ENCODE data around the gene ASPN. TPM values are rescaled to one million over a fixed set of nuclear protein-coding genes. Genes with fewer than 3 reads are reported as not detected.

Gene ASPN
- total RNA-seq, 6 donors from 2014 or later, result 3.2 to 9.6 (median 5.8) TPM; not detected in 1

GRCh38 chr9:92408747-92409478 lies 73.4 kb downstream of the ASPN start:
- Histone ChIP-seq H3K4me1 (peaks cover 0 to 11% (median 6%) of the 10 kb centered on the region in 4 donors), H3K27me3 (no peaks in the 10 kb centered on the region), H3K27ac (no peak overlapping the region), H3K36me3 (no peaks in the 10 kb centered on the region), H3K4me3 (no peak overlapping the region), H3K9me3 (no peaks in the 10 kb centered on the region)
- TF ChIP-seq POLR2A (IDR thresholded peaks at IDR 0.05) (no peak), POLR2AphosphoS5 (IDR thresholded peaks at IDR 0.05) (no peak), EP300 (IDR thresholded peaks at IDR 0.05) (no peak), CTCF (IDR thresholded peaks at IDR 0.05) (no peak)
- DNase-seq (no peak), ATAC-seq (ENCODE audit: low FRiP score in 2 of 2) (no peak)
- 90 to 96% methylated on average over 2 of the region's 2 CpGs for WGBS, 2 donors

DNA sequence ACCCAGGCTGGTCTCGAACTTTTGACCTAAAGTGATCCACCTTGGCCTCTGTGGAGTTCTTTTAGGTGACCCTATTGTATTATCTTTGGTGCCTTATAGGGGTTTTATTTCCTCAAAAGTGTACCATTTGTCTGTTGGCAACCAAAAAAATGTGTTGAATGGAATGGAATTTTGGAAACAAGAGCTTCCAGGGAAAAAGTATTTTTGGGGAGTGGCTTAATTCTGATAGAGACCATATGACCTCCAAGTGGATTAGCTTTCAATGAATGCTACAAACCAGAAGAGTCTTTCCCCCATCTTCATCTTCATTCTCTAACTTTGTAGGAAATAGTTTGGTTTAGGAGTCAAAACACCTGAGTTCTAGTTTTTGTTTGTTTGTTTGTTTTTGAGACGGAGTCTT lies 74.5 kb downstream of the ASPN start:
- ATAC-seq (ENCODE audit: low FRiP score in 2 of 2) (no peak), DNase-seq (no peak)
- Histone ChIP-seq H3K4me3 (no peak overlapping the region), H3K27ac (no peak overlapping the region), H3K9me3 (no peaks in the 10 kb centered on the region), H3K4me1 (peaks cover 0 to 11% (median 6%) of the 10 kb centered on the region in 4 donors), H3K36me3 (no peaks in the 10 kb centered on the region), H3K27me3 (no peaks in the 10 kb centered on the region)
- 90 to 92% methylated on average over 2 of the region's 2 CpGs for WGBS, 2 donors
- TF ChIP-seq POLR2AphosphoS5 (IDR thresholded peaks at IDR 0.05) (no peak), CTCF (IDR thresholded peaks at IDR 0.05) (no peak), EP300 (IDR thresholded peaks at IDR 0.05) (no peak), POLR2A (IDR thresholded peaks at IDR 0.05) (no peak)

DNA sequence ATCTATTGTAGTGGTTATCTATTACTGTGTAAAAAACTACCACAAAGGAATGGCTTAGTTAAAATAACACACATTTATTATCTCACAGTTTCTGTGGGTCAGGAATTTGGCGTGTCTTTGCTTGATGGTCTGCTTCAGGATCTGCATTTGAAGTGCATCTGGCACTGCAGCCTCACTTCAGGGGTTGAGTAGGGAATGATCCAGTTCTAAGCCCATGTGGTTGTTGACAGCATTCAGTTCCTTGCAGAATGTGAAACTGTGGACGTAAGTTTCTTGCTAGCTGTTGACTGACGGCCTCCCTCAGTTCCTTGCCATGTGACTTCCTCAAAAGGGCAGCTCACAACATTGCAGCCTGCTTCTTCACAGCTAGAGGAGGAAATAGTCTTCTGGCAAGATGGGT lies 75.8 kb downstream of the ASPN start:
- 24 to 39% methylated on average over 3 of the region's 3 CpGs for WGBS, 2 donors
- no peaks in the 10 kb centered on the region for H3K27me3 ChIP-seq
- peak in 1 of 2 donors; percentile 63 for DNase-seq
- H3K9me3 ChIP-seq, result no peaks in the 10 kb centered on the region
- no peaks in the 10 kb centered on the region for H3K36me3 ChIP-seq
- no peak overlapping the region for H3K4me3 ChIP-seq
- H3K4me1 ChIP-seq, result peaks cover 0 to 11% (median 6%) of the 10 kb centered on the region in 4 donors
- H3K27ac ChIP-seq, result peak overlapping the region in 2 of 4 donors; percentile 19 to 26
- ATAC-seq (ENCODE audit: low FRiP score in 2 of 2), result peak; percentile 51 to 80
- TF ChIP-seq POLR2AphosphoS5 (IDR thresholded peaks at IDR 0.05) (peak in 1 of 2 donors; percentile 63), EP300 (IDR thresholded peaks at IDR 0.05) (no peak)

Small RNA genes within 50 kb of the gene (small RNA-seq; reads per million reads assigned to genes)
- gene MIR4670, result 0 reads per million in 4 donors

Other genes with a start within 250 kb of the ASPN start
- 100 to 1,000 TPM in 1 of 6 donors, 10 to 100 TPM in 5; 39.0 to 114 (median 71.9) TPM for gene IARS1, start 188.8 kb downstream of the ASPN start, total RNA-seq
- gene NOL8, start 157.2 kb downstream of the ASPN start, total RNA-seq, result 100 to 1,000 TPM in 1 of 6 donors, 10 to 100 TPM in 5; 22.1 to 107 (median 27.1) TPM
- gene CENPP, start 156.6 kb downstream of the ASPN start, total RNA-seq, result 10 to 100 TPM in 1 of 6 donors, 1 to 10 TPM in 5; 2.9 to 17.8 (median 4.9) TPM
- 10 to 100 TPM in 1 of 6 donors, 1 to 10 TPM in 3, under 1 TPM in 1, not detected in 1; 0.55 to 17.5 (median 5.4) TPM for gene OGN, start 77.9 kb downstream of the ASPN start, total RNA-seq
- 1 to 10 TPM in 5 of 6 donors, under 1 TPM in 1; 0.67 to 8.1 (median 4.7) TPM for gene OMD, start 58.0 kb downstream of the ASPN start, total RNA-seq
- gene ECM2, start 53.5 kb upstream of the ASPN start, total RNA-seq, result 10 to 100 TPM in 1 of 6 donors, 1 to 10 TPM in 5; 2.1 to 11.3 (median 8.5) TPM
- 10 to 100 TPM in 2 of 6 donors, 1 to 10 TPM in 4; 4.7 to 16.6 (median 6.5) TPM for gene IPPK, start 187.6 kb upstream of the ASPN start, total RNA-seq

All from upper lobe of left lung (tissue), 6 donors.